ENCODE measurements around the gene ZNF235.

The ZNF235 gene

DNA sequence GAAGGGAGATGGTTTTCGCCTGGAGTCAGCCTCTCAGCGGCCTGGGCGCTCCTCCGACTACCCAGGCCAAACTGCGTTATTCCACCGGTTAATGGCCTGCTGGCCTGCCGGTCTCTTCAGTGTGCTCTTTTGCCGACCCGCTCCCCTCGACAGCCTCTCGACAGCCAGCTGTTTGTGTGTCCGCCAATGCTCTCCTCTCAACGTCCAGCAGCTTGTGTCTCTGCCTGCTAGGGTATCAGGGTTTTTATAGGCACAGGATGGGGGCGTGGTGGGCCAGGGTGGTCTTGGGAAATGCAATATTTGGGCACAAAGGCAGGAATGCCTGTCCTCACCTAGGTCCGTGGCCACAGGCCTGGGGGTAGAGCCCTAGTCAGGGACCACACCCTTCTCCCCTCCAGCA lies 1.5 kb upstream of the ZNF235 start:
- no peak overlapping the region for H3K4me3 ChIP-seq (ENCODE audit: low read length in 2 of 2)

DNA sequence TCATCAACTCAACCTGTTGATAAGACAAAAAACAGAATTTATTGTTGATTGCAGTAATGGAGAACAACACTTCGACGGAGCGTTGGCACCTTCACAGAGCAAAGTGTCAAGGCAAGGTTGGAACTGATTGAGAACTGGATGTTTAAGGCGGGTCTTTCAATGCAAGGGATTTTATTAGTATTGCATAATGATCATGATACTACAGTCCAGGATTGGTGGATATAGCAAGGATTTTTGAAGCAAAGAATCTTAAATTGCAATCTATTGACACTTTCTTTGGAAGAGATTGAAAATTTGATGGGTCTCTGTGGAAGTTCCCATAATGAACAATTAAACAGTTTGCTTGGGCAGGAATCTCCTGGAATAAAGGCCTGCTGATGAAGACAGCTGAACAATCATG lies 632 bp upstream of the ZNF235 start:
- H3K27me3 ChIP-seq (ENCODE audit: control insufficient read depth in 2 of 2, insufficient read depth in 2 of 2, low read length in 2 of 2): no peaks in the 10 kb centered on the region
- H3K9ac ChIP-seq (ENCODE audit: low read depth in 1 of 2, low read length in 2 of 2): no peak overlapping the region
- H3K27ac ChIP-seq (ENCODE audit: low read depth in 2 of 2, low read length in 2 of 2): no peak overlapping the region

More for the DNA sequence above, 1.5 kb upstream of the ZNF235 start:
- Histone ChIP-seq H3K9me3 (ENCODE audit: control insufficient read depth in 2 of 2, low read length in 2 of 2) (peaks cover 0 to 13% of the 10 kb centered on the region in 2 donors), H3K4me1 (ENCODE audit: control insufficient read depth in 2 of 2, insufficient read depth in 2 of 2, low read length in 2 of 2) (peaks cover 0 to 4% of the 10 kb centered on the region in 2 donors), H3K27me3 (ENCODE audit: control insufficient read depth in 2 of 2, insufficient read depth in 2 of 2, low read length in 2 of 2) (no peaks in the 10 kb centered on the region), H3K9ac (ENCODE audit: low read depth in 1 of 2, low read length in 2 of 2) (no peak overlapping the region), H3K27ac (ENCODE audit: low read depth in 2 of 2, low read length in 2 of 2) (no peak overlapping the region), H3K36me3 (ENCODE audit: control insufficient read depth in 2 of 2, insufficient read depth in 2 of 2, low read length in 2 of 2) (peaks cover 0 to 10% of the 10 kb centered on the region in 2 donors)

DNA sequence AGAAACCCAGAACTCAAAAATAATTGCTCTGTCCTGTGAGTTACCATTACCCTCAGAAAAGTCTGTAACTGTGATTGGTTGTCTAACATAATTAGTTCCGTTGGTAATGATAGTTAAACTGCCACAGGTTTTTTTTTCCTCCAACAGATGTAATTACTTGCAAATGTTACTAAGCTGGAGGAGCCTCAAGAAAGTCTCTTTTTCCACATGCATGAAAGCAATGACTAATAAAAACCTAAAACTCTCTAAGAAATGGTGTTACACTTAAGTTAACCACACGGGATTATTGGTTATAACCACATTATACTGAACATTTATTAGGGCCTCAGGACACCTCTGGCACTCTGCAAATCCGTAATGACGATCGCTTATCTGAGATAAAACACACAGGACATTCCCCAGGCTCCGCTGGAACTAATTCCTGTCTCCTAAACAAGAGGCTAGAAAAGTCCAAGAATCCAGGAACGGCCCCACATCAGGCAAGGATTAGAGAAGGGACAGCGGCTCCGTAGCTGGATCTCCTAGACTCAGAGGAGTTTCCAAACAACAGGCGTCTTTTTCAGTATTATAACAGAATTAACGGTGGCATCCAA lies 753 bp downstream of the ZNF235 start:
- H3K27ac ChIP-seq (ENCODE audit: low read depth in 2 of 2, low read length in 2 of 2): peak overlapping the region in 1 of 2 donors; percentile 84
- peaks cover 0 to 4% of the 10 kb centered on the region in 2 donors for H3K9me3 ChIP-seq (ENCODE audit: control insufficient read depth in 2 of 2, low read length in 2 of 2)
- H3K9ac ChIP-seq (ENCODE audit: low read depth in 1 of 2, low read length in 2 of 2): peak overlapping the region; percentile 66 to 82
- H3K36me3 ChIP-seq (ENCODE audit: control insufficient read depth in 2 of 2, insufficient read depth in 2 of 2, low read length in 2 of 2): peaks cover 14 to 23% of the 10 kb centered on the region in 2 donors
- H3K4me1 ChIP-seq (ENCODE audit: control insufficient read depth in 2 of 2, insufficient read depth in 2 of 2, low read length in 2 of 2): peaks cover 0 to 4% of the 10 kb centered on the region in 2 donors
- H3K4me3 ChIP-seq (ENCODE audit: low read length in 2 of 2): peak overlapping the region; percentile 80 to 89
- no peaks in the 10 kb centered on the region for H3K27me3 ChIP-seq (ENCODE audit: control insufficient read depth in 2 of 2, insufficient read depth in 2 of 2, low read length in 2 of 2)

More for the DNA sequence above, 632 bp upstream of the ZNF235 start:
- peaks cover under 1 to 12% of the 10 kb centered on the region in 2 donors for H3K36me3 ChIP-seq (ENCODE audit: control insufficient read depth in 2 of 2, insufficient read depth in 2 of 2, low read length in 2 of 2)
- peaks cover 0 to 4% of the 10 kb centered on the region in 2 donors for H3K4me1 ChIP-seq (ENCODE audit: control insufficient read depth in 2 of 2, insufficient read depth in 2 of 2, low read length in 2 of 2)
- peak overlapping the region; percentile 80 to 89 for H3K4me3 ChIP-seq (ENCODE audit: low read length in 2 of 2)
- H3K9me3 ChIP-seq (ENCODE audit: control insufficient read depth in 2 of 2, low read length in 2 of 2): peaks cover 0 to 13% of the 10 kb centered on the region in 2 donors

DNA sequence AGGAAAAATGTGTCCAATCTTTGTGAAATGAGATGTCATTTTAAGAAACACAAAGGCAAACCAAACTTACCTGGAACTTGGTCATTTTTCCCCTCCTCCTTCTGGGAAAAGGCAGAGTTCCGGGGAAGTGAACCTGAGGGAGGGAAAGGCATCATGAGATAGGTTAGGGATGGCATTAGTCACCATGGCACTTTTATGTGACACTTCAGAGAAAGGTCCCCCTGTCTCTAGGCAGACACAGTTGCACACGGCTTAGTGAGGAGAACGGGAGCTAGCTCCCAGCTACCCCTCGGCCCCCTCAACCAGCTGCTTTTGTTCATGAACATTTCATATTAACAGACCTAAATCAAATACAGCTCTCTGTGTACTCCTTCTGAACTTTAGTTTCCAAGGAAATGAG lies 1.5 kb downstream of the ZNF235 start:
- no peak overlapping the region for H3K9ac ChIP-seq (ENCODE audit: low read depth in 1 of 2, low read length in 2 of 2)
- peaks cover 0 to 4% of the 10 kb centered on the region in 2 donors for H3K4me1 ChIP-seq (ENCODE audit: control insufficient read depth in 2 of 2, insufficient read depth in 2 of 2, low read length in 2 of 2)
- H3K27ac ChIP-seq (ENCODE audit: low read depth in 2 of 2, low read length in 2 of 2): no peak overlapping the region
- H3K4me3 ChIP-seq (ENCODE audit: low read length in 2 of 2): peak overlapping the region in 1 of 2 donors; percentile 80
- H3K36me3 ChIP-seq (ENCODE audit: control insufficient read depth in 2 of 2, insufficient read depth in 2 of 2, low read length in 2 of 2): peaks cover 21 to 29% of the 10 kb centered on the region in 2 donors
- H3K27me3 ChIP-seq (ENCODE audit: control insufficient read depth in 2 of 2, insufficient read depth in 2 of 2, low read length in 2 of 2): no peaks in the 10 kb centered on the region
- peaks cover 0 to 3% of the 10 kb centered on the region in 2 donors for H3K9me3 ChIP-seq (ENCODE audit: control insufficient read depth in 2 of 2, low read length in 2 of 2)

DNA sequence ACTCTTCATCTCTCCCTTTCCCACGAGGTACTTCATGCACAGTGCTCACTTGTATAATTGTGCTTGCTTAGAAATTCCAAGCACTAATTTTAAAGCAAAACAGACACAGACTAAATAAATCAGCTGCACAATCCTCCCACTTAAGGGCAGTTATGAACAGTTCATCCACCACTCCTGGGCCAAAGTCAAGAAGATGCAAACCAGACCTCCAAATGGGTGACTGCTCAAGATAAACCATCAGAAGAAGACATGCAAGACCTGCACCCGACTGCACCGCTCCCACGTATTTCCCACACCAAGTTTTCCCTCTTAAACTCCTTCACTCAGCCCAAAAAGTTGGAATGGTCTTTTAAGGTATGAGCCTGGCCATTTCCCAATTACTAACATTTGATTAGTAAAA lies 19.9 kb downstream of the ZNF235 start:
- H3K4me1 ChIP-seq (ENCODE audit: control insufficient read depth in 2 of 2, insufficient read depth in 2 of 2, low read length in 2 of 2): no peaks in the 10 kb centered on the region
- H3K27ac ChIP-seq (ENCODE audit: low read depth in 2 of 2, low read length in 2 of 2): no peak overlapping the region
- peaks cover 26 to 27% of the 10 kb centered on the region in 2 donors for H3K36me3 ChIP-seq (ENCODE audit: control insufficient read depth in 2 of 2, insufficient read depth in 2 of 2, low read length in 2 of 2)
- H3K9me3 ChIP-seq (ENCODE audit: control insufficient read depth in 2 of 2, low read length in 2 of 2): peaks cover 28 to 39% of the 10 kb centered on the region in 2 donors
- no peak overlapping the region for H3K9ac ChIP-seq (ENCODE audit: low read depth in 1 of 2, low read length in 2 of 2)
- no peaks in the 10 kb centered on the region for H3K27me3 ChIP-seq (ENCODE audit: control insufficient read depth in 2 of 2, insufficient read depth in 2 of 2, low read length in 2 of 2)
- H3K4me3 ChIP-seq (ENCODE audit: low read length in 2 of 2): no peak overlapping the region

DNA sequence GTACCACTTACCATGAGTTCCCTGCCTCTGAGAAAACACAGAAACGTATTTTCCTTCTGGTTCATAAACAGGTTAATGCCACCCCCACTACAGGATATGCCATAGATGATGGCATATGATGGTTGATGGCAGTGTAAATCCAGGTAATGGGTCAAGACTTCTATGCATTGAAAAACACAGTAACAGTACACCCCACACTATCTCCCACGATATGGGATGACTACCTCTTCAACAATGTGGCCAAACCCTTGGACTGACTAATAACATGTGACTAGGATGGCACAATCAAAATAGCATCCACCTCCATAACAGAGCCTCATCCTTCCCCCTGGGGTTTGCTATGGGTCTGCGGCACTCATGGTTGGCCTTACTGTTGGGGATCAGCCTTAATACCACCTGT lies 22.0 kb downstream of the ZNF235 start:
- Histone ChIP-seq H3K9ac (ENCODE audit: low read depth in 1 of 2, low read length in 2 of 2) (no peak overlapping the region), H3K9me3 (ENCODE audit: control insufficient read depth in 2 of 2, low read length in 2 of 2) (peaks cover 20 to 27% of the 10 kb centered on the region in 2 donors), H3K36me3 (ENCODE audit: control insufficient read depth in 2 of 2, insufficient read depth in 2 of 2, low read length in 2 of 2) (peaks cover 5 to 8% of the 10 kb centered on the region in 2 donors), H3K27me3 (ENCODE audit: control insufficient read depth in 2 of 2, insufficient read depth in 2 of 2, low read length in 2 of 2) (no peaks in the 10 kb centered on the region), H3K4me3 (ENCODE audit: low read length in 2 of 2) (no peak overlapping the region), H3K27ac (ENCODE audit: low read depth in 2 of 2, low read length in 2 of 2) (no peak overlapping the region), H3K4me1 (ENCODE audit: control insufficient read depth in 2 of 2, insufficient read depth in 2 of 2, low read length in 2 of 2) (no peaks in the 10 kb centered on the region)

DNA sequence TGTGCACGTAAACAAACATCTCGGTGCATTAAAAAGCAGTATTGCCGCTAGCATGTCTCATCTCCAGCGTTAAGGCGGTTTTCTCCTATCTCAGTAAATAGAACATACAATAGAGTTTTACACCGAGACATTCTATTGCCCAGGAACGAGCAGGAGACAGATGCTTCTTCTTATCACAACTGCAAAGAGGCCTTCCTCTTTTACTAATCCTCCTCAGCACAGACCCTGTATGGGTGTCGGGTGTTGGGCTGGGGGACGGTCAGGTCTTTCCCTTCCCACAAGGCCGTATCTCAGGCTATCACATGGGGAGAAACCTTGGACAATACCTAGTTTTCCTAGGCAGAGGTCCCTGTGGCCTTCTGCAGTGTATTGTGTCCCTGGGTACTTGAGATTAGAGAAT lies 23.9 kb downstream of the ZNF235 start:
- Histone ChIP-seq H3K4me3 (ENCODE audit: low read length in 2 of 2) (no peak overlapping the region), H3K27me3 (ENCODE audit: control insufficient read depth in 2 of 2, insufficient read depth in 2 of 2, low read length in 2 of 2) (no peaks in the 10 kb centered on the region), H3K9me3 (ENCODE audit: control insufficient read depth in 2 of 2, low read length in 2 of 2) (peaks cover 17 to 25% of the 10 kb centered on the region in 2 donors), H3K36me3 (ENCODE audit: control insufficient read depth in 2 of 2, insufficient read depth in 2 of 2, low read length in 2 of 2) (no peaks in the 10 kb centered on the region), H3K27ac (ENCODE audit: low read depth in 2 of 2, low read length in 2 of 2) (no peak overlapping the region), H3K4me1 (ENCODE audit: control insufficient read depth in 2 of 2, insufficient read depth in 2 of 2, low read length in 2 of 2) (no peaks in the 10 kb centered on the region), H3K9ac (ENCODE audit: low read depth in 1 of 2, low read length in 2 of 2) (no peak overlapping the region)

DNA sequence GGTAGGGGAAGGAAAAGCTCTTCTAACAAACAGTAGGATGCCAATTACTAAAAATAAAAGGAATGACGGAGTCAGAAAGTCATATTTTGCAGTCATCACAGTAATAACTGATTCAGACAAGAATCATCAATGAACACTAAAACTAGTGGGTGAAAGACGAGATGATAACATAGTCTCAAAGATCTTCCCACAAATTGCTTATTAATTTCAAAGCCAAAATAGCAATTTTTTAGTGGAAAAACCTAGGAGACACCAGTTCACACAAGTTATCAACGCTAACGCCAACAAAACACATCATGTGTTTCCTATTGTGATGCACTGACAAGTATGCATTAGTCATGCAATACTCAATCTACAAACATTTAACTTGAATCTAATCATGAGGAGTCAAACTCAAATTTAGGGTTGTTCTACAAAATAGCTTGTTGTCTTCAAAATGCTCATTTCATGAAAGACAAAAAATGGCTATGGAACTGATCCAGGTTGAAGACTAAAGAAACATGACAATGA lies 26.6 kb downstream of the ZNF235 start:
- Histone ChIP-seq H3K27me3 (ENCODE audit: control insufficient read depth in 2 of 2, insufficient read depth in 2 of 2, low read length in 2 of 2) (no peaks in the 10 kb centered on the region), H3K9me3 (ENCODE audit: control insufficient read depth in 2 of 2, low read length in 2 of 2) (peaks cover 24 to 31% of the 10 kb centered on the region in 2 donors)

DNA sequence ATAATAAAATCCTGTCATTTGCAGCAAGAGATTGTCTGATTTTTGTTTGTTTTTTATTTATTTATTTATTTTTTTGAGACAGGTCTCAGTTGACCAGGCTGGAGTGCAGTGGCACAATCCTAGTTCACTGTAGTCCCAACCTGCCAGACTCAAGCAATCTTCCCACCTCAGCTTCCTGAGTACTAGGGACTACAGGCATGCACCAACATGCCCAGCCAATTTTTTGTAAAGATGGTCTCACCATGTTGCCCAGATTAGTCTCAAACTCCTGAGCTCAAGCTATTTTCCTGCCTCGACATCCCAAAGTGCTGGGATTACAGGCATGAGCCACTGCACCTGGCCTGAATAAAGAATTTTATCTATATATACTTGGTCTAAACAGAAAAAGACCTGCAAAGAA lies 27.5 kb downstream of the ZNF235 start:
- Histone ChIP-seq H3K27me3 (ENCODE audit: control insufficient read depth in 2 of 2, insufficient read depth in 2 of 2, low read length in 2 of 2) (no peaks in the 10 kb centered on the region), H3K4me3 (ENCODE audit: low read length in 2 of 2) (no peak overlapping the region), H3K27ac (ENCODE audit: low read depth in 2 of 2, low read length in 2 of 2) (no peak overlapping the region), H3K4me1 (ENCODE audit: control insufficient read depth in 2 of 2, insufficient read depth in 2 of 2, low read length in 2 of 2) (no peaks in the 10 kb centered on the region), H3K36me3 (ENCODE audit: control insufficient read depth in 2 of 2, insufficient read depth in 2 of 2, low read length in 2 of 2) (peaks cover 3 to 12% of the 10 kb centered on the region in 2 donors), H3K9me3 (ENCODE audit: control insufficient read depth in 2 of 2, low read length in 2 of 2) (peaks cover 19 to 27% of the 10 kb centered on the region in 2 donors), H3K9ac (ENCODE audit: low read depth in 1 of 2, low read length in 2 of 2) (no peak overlapping the region)

More for the DNA sequence above, 26.6 kb downstream of the ZNF235 start:
- no peak overlapping the region for H3K27ac ChIP-seq (ENCODE audit: low read depth in 2 of 2, low read length in 2 of 2)
- no peak overlapping the region for H3K9ac ChIP-seq (ENCODE audit: low read depth in 1 of 2, low read length in 2 of 2)
- H3K4me1 ChIP-seq (ENCODE audit: control insufficient read depth in 2 of 2, insufficient read depth in 2 of 2, low read length in 2 of 2): no peaks in the 10 kb centered on the region
- H3K4me3 ChIP-seq (ENCODE audit: low read length in 2 of 2): no peak overlapping the region
- H3K36me3 ChIP-seq (ENCODE audit: control insufficient read depth in 2 of 2, insufficient read depth in 2 of 2, low read length in 2 of 2): peaks cover 3 to 9% of the 10 kb centered on the region in 2 donors

DNA sequence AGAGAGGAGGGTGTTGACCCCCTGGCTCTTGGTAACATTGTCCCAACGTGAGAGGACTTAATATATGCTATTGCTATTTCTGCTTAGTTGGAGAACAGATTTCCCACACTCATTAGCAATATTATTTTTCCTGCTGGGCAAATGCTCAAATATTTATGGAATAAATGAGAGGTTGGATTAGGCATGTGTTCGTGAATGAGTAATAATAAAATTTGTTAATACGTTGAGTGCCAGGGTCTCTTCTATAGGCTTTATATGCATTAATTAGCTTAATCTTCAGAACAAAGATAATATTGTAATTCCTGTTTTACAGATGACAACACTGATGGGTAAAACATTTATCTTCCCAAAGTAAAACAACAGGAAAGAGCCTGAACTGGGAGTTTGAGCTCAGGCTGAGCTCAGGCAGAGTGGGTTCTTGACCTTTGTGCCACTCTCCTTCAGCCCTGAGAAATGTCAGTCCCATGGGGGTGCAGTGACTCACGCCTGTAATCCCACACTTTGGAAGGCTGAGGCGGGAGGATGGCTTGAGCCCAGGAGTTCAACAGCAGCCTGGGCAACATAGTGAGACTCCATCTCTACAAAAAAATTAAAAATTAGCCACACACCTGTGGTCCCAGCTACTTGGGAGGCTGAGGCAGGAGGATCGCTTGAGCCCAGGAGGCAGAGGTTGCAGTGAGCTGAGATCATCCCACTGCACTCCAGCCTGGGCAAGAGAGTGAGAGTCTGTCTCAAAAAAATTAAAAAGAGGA lies 44.0 kb downstream of the ZNF235 start:
- no peak overlapping the region for H3K27ac ChIP-seq (ENCODE audit: low read depth in 2 of 2, low read length in 2 of 2)
- H3K4me1 ChIP-seq (ENCODE audit: control insufficient read depth in 2 of 2, insufficient read depth in 2 of 2, low read length in 2 of 2): no peaks in the 10 kb centered on the region
- peak overlapping the region in 1 of 2 donors; percentile 48 for H3K9ac ChIP-seq (ENCODE audit: low read depth in 1 of 2, low read length in 2 of 2)
- H3K36me3 ChIP-seq (ENCODE audit: control insufficient read depth in 2 of 2, insufficient read depth in 2 of 2, low read length in 2 of 2): no peaks in the 10 kb centered on the region
- peak overlapping the region; percentile 77 to 80 for H3K4me3 ChIP-seq (ENCODE audit: low read length in 2 of 2)
- H3K9me3 ChIP-seq (ENCODE audit: control insufficient read depth in 2 of 2, low read length in 2 of 2): peaks cover 0 to under 1% of the 10 kb centered on the region in 2 donors
- no peaks in the 10 kb centered on the region for H3K27me3 ChIP-seq (ENCODE audit: control insufficient read depth in 2 of 2, insufficient read depth in 2 of 2, low read length in 2 of 2)
